C4-2B (cell line): ENCODE measurements around the gene HGF.

Experiments
- H3K27ac ChIP-seq: fragments of 450-650 bp; 2 replicates; pipeline ENCODE4 v1.5.1; 2017
- ZFX ChIP-seq: fragments of 450-650 bp; IDR thresholded peaks from 2 replicates; pipeline ENCODE4 v1.6.1; 2017
- TF ChIP-seq, protein P1 (sequence below): fragments of 450-650 bp; conservative IDR thresholded peaks from 2 replicates; pipeline ENCODE4 v1.5.1; 2017; ENCODE audit warnings: mild to moderate bottlenecking

Gene HGF

GRCh38 chr7:81676813-81677212 lies 93.0 kb downstream of the HGF start:
- no peak for TF ChIP-seq ZFX
- TF ChIP-seq, protein P1, sequence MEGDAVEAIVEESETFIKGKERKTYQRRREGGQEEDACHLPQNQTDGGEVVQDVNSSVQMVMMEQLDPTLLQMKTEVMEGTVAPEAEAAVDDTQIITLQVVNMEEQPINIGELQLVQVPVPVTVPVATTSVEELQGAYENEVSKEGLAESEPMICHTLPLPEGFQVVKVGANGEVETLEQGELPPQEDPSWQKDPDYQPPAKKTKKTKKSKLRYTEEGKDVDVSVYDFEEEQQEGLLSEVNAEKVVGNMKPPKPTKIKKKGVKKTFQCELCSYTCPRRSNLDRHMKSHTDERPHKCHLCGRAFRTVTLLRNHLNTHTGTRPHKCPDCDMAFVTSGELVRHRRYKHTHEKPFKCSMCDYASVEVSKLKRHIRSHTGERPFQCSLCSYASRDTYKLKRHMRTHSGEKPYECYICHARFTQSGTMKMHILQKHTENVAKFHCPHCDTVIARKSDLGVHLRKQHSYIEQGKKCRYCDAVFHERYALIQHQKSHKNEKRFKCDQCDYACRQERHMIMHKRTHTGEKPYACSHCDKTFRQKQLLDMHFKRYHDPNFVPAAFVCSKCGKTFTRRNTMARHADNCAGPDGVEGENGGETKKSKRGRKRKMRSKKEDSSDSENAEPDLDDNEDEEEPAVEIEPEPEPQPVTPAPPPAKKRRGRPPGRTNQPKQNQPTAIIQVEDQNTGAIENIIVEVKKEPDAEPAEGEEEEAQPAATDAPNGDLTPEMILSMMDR: no peak

DNA sequence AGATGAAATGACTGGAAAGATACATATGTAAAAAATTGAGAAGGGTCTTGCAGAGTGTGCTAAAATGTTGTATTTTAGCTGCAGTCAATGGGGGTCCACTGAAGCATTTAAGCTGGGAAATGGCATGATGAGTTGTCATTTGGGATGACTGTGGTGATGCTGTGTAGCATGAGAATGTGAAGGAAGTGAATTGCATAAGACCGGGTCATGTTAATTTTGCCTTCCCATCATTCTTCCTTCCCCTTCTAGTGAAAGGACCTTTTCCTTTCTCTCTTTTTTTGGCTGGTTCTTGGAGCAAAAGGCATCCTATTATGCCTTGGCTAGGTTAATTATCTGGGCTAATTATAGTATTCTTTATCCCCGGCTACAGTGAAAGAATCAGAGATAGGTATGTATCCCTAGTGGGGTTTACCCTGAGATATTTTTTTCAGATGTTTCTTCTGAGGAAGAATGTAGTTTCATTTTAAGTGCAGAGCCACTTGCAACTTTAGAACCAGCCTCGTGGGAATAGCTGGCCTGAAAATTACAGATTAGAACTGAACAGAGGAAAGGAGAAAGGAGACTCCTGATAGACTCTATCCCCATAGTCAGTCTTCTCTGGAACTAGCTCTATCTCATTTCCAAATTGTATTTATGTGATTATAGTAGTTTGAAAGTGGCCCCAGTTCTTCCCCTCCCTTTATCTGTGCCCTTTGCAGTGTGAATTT lies 93.6 kb downstream of the HGF start:
- TF ChIP-seq ZFX: no peak
- TF ChIP-seq, protein P1: no peak
- no peak overlapping the region for H3K27ac ChIP-seq

More at GRCh38 chr7:81676813-81677212, 93.0 kb downstream of the HGF start:
- no peak overlapping the region for H3K27ac ChIP-seq

DNA sequence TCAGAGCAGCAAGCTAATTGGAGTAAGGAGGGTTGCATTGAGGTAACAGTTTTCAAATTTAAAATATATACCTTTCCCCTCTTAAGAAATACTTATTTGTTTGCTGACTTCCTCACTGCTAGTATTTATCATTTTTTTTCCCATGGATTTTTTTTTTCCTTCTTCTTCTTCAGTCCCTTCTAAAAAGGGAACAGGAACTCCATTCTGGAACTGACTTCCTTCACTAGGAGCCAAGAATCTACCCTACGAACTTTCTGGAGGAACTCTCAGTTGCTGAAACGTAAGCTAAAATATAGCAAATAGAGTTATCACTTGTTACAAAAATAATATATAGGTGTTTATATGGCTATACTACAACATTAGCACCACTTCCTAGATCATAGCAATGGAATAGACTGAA lies 95.4 kb downstream of the HGF start:
- TF ChIP-seq, protein P1: no peak
- no peak for TF ChIP-seq ZFX
- no peak overlapping the region for H3K27ac ChIP-seq

DNA sequence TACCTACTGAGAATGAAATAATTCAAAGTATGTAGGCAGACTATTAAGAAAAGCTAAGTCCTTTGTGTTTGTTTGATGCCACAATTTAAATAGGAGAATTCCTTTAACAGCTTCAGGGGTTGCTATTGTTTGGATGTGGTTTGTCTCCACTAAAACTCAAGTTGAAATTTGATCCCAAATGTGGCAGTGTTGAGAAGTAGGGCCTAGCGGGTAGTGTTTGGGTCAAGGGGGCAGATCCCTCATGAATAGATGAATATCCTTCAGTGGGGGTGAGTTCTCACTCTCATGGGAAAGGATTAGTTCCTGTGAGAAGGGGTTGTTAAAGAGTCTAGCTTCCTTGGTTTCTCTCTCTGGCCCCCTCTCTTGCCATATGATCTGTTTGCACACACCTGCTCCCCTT lies 97.0 kb downstream of the HGF start:
- TF ChIP-seq ZFX: no peak
- TF ChIP-seq, protein P1: no peak
- no peak overlapping the region for H3K27ac ChIP-seq

DNA sequence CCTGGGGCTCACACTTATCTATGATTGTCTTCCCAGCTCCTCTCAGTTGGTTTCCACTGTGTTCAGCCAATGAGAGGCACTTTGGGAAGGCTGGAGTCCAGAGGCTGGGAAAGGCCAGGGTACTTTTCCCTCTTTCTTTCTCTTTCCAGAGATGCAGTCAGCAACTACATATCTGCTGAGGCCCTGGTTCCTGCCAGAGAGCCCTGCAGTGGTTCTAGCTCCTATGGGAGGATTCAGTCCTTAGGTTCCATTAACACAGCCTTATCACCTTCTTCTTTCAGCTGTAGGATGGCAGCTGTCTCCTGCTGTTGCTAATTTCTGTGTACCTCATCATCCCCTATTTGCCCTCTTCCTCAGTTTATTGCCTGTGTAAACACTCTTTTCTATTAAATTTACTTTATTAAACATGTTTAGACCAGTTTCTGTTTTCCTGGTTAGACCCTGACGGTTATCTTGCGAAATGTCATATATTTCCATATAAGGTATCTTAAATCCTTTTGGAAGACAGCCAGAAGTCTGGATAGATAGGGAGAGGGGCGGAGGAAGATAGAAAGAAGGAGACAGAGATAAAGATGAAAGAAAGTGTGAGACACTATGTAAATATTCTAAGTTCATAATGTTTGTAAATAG lies 100.3 kb downstream of the HGF start:
- no peak overlapping the region for H3K27ac ChIP-seq
- TF ChIP-seq, protein P1: no peak
- TF ChIP-seq ZFX: no peak

DNA sequence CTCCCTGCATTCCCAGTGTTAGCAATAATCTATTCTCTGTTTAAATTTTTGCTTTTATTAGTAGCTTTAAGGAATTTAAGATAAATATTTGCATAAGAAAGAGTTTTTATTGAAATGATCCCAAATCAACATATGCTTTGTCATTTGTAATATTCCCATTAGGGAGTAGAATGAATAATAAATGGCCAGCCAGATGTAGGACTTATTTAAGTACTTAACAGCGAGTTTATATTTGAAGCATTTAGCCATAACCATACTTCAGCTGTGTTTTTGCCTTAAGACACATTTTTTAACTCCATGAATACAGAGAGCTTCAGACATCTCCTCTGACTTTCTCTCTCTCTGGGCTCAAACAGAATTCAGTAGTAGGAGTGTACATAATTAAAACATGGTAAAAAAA lies 103.6 kb downstream of the HGF start:
- no peak overlapping the region for H3K27ac ChIP-seq
- TF ChIP-seq, protein P1: no peak
- TF ChIP-seq ZFX: no peak

- TF ChIP-seq ZFX: no peak
- TF ChIP-seq, protein P1: no peak
- no peak overlapping the region for H3K27ac ChIP-seq
Measured at GRCh38 chr7:81665236-81665635, 104.6 kb downstream of the HGF start.
